Measurements from ENCODE around the gene CTSW. TPM values are rescaled to one million over a fixed set of nuclear protein-coding genes. Genes with fewer than 3 reads are reported as not detected.

The CTSW gene
- total RNA-seq, 4 donors from 2014 or later, result 1.5 to 3.1 TPM; not detected in 2

GRCh38 chr11:65900125-65900898 lies 20.7 kb downstream of the CTSW start, which contains the start of gene FOSL1:
Gene FOSL1, minus strand, starts transcription at chr11:65900388. Its CDS starts 49 bp downstream, at chr11:65900339.
- peak; percentile 59 to 64 for DNase-seq (ENCODE audit: low spot score in 2 of 2)
- peak within 1 kb of the TSS in 3 of 4 donors; percentile 28 to 75 (median 61) for H3K27ac ChIP-seq
- H3K4me1 ChIP-seq, result peaks cover 0 to 27% (median 11%) of the 10 kb centered on the region in 4 donors
- peaks cover 0 to 16% of the 10 kb centered on the region in 2 donors for H3K27me3 ChIP-seq
- H3K9me3 ChIP-seq, result no peaks in the 10 kb centered on the region
- TF ChIP-seq CTCF (IDR thresholded peaks at IDR 0.05) (peak in 1 of 5 experiments; percentile 23), POLR2A (IDR thresholded peaks at IDR 0.05) (no peak), EP300 (IDR thresholded peaks at IDR 0.05) (peak in 1 of 2 donors; percentile 52)
- no peaks in the 10 kb centered on the region for H3K36me3 ChIP-seq
- H3K4me3 ChIP-seq, result peak within 1 kb of the TSS; percentile 33 to 59 (median 53)
- 3% methylated on average over 41 to 74 of the region's 80 CpGs for WGBS, 2 donors

- TF ChIP-seq CTCF (IDR thresholded peaks at IDR 0.05), result no peak
- TF ChIP-seq POLR2A (IDR thresholded peaks at IDR 0.05), result no peak
- TF ChIP-seq EP300 (IDR thresholded peaks at IDR 0.05), result no peak
- H3K27me3 ChIP-seq, result peaks cover 0 to 16% of the 10 kb centered on the region in 2 donors
- H3K36me3 ChIP-seq, result no peaks in the 10 kb centered on the region
- DNase-seq (ENCODE audit: low spot score in 2 of 2), result no peak
- H3K27ac ChIP-seq, result peak overlapping the region in 2 of 4 donors; percentile 61 to 75
- H3K4me3 ChIP-seq, result peak overlapping the region in 3 of 4 donors; percentile 47 to 59 (median 59)
- no peaks in the 10 kb centered on the region for H3K9me3 ChIP-seq
- WGBS, 2 donors, result 79 to 88% methylated on average over 11 of the region's 11 CpGs
- H3K4me1 ChIP-seq, result peaks cover 0 to 27% (median 11%) of the 10 kb centered on the region in 4 donors
These were observed 21.2 kb downstream of the CTSW start for GRCh38 chr11:65900899-65901180.

GRCh38 chr11:65903068-65903481 lies 23.4 kb downstream of the CTSW start:
- H3K27me3 ChIP-seq, result peaks cover 0 to 16% of the 10 kb centered on the region in 2 donors
- H3K36me3 ChIP-seq, result no peaks in the 10 kb centered on the region
- H3K4me1 ChIP-seq, result peaks cover 0 to 27% (median 11%) of the 10 kb centered on the region in 4 donors
- no peak for TF ChIP-seq EP300 (IDR thresholded peaks at IDR 0.05)
- no peak for TF ChIP-seq POLR2A (IDR thresholded peaks at IDR 0.05)
- no peak for TF ChIP-seq CTCF (IDR thresholded peaks at IDR 0.05)
- H3K27ac ChIP-seq, result peak overlapping the region in 1 of 4 donors; percentile 55
- 11% methylated on average over 1 to 5 of the region's 5 CpGs for WGBS, 2 donors
- DNase-seq (ENCODE audit: low spot score in 2 of 2), result no peak
- no peaks in the 10 kb centered on the region for H3K9me3 ChIP-seq
- no peak overlapping the region for H3K4me3 ChIP-seq

GRCh38 chr11:65903715-65904114 lies 24.1 kb downstream of the CTSW start:
- 74 to 79% methylated on average over 8 of the region's 8 CpGs for WGBS, 2 donors
- H3K36me3 ChIP-seq, result no peaks in the 10 kb centered on the region
- no peak overlapping the region for H3K4me3 ChIP-seq
- DNase-seq (ENCODE audit: low spot score in 2 of 2), result no peak
- peaks cover 0 to 27% (median 11%) of the 10 kb centered on the region in 4 donors for H3K4me1 ChIP-seq
- peak overlapping the region in 1 of 4 donors; percentile 55 for H3K27ac ChIP-seq
- no peaks in the 10 kb centered on the region for H3K9me3 ChIP-seq
- TF ChIP-seq POLR2A (IDR thresholded peaks at IDR 0.05) (no peak), CTCF (IDR thresholded peaks at IDR 0.05) (no peak), EP300 (IDR thresholded peaks at IDR 0.05) (no peak)
- H3K27me3 ChIP-seq, result peaks cover 0 to 16% of the 10 kb centered on the region in 2 donors

- H3K27ac ChIP-seq, result no peak overlapping the region
- H3K4me3 ChIP-seq, result no peak overlapping the region
- no peak for DNase-seq (ENCODE audit: low spot score in 2 of 2)
- H3K36me3 ChIP-seq, result no peaks in the 10 kb centered on the region
- no peaks in the 10 kb centered on the region for H3K27me3 ChIP-seq
- TF ChIP-seq POLR2A (IDR thresholded peaks at IDR 0.05), result no peak
- TF ChIP-seq EP300 (IDR thresholded peaks at IDR 0.05), result no peak
- TF ChIP-seq CTCF (IDR thresholded peaks at IDR 0.05), result no peak
- WGBS, 2 donors, result 87 to 93% methylated on average over 5 of the region's 5 CpGs
- peaks cover 0 to 10% (median 5%) of the 10 kb centered on the region in 4 donors for H3K4me1 ChIP-seq
- H3K9me3 ChIP-seq, result no peaks in the 10 kb centered on the region
These were observed 27.0 kb downstream of the CTSW start for GRCh38 chr11:65906602-65907001.
